Peyer's patch (tissue), 4 donors: ENCODE data around the gene MTMR3. TPM values are rescaled to one million over a fixed set of nuclear protein-coding genes. Genes with fewer than 3 reads are reported as not detected.
"Not testable (repeated sequence)": the region's sequence is repeated elsewhere in the genome, so short reads cannot be mapped to it uniquely, and the experiment has no call there.

Experiments used
- DNase-seq, 3 donors: peaks; one replicate each; pipeline ENCODE4 v3.0.0-alpha.2; 2017 to 2019
- H3K27ac ChIP-seq, 4 donors: fragments of 200-600 bp; sonication (generic); one replicate each; pipeline ENCODE4 v1.5.1; 2016 to 2019
- H3K27me3 ChIP-seq, 2 donors: fragments of 200-600 bp; sonication (generic); one replicate each; pipeline ENCODE4 v1.5.1; 2019
- H3K36me3 ChIP-seq, 3 donors: fragments of 200-600 bp; sonication (generic); one replicate each; pipeline ENCODE4 v1.5.1; 2016 to 2019
- H3K4me1 ChIP-seq, 4 donors: fragments of 200-600 bp; sonication (generic); one replicate each; pipeline ENCODE4 v1.5.1; 2016 to 2019
- H3K4me3 ChIP-seq, 4 donors: fragments of 200-600 bp; sonication (generic); 1 replicate in 3 of 4; 2 replicates in 1 of 4; pipeline ENCODE4 v1.5.1; 2016 to 2019; ENCODE audit warnings: mild to moderate bottlenecking in 1 of 4
- H3K9me3 ChIP-seq, 4 donors: fragments of 200-600 bp; sonication (generic); one replicate each; pipeline ENCODE4 v1.5.1; 2016 to 2019; ENCODE audit warnings: mild to moderate bottlenecking in 1 of 4
- POLR2A ChIP-seq, 2 donors: fragments of 450-650 bp; IDR thresholded peaks; one replicate each; pipeline ENCODE4 v1.5.1; 2017; ENCODE audit warnings: antibody characterized with exemption in 2 of 2, mild to moderate bottlenecking in 2 of 2, moderate library complexity in 2 of 2
- total RNA-seq, 4 donors: library from RNA; depleted of rRNA; stranded (reverse); fragments of >200 nt; gene quantifications; one replicate each; pipeline ENCODE4 v1.1.0, GENCODE V29; 2016
- TF ChIP-seq, protein P1 (sequence below), 6 experiments: fragments of 450-650 bp in 4 of 6; fragments of 200-600 bp in 2 of 6; sonication (generic) in 1 of 6; IDR thresholded peaks; one replicate each; pipeline ENCODE4 v1.5.1; 2017 to 2019; ENCODE audit warnings: antibody characterized with exemption in 6 of 6, mild to moderate bottlenecking in 3 of 6, moderate library complexity in 1 of 6

MTMR3 gene
- total RNA-seq, 4 donors from 2014 or later = 49.4 to 97.8 (median 84.0) TPM

DNA sequence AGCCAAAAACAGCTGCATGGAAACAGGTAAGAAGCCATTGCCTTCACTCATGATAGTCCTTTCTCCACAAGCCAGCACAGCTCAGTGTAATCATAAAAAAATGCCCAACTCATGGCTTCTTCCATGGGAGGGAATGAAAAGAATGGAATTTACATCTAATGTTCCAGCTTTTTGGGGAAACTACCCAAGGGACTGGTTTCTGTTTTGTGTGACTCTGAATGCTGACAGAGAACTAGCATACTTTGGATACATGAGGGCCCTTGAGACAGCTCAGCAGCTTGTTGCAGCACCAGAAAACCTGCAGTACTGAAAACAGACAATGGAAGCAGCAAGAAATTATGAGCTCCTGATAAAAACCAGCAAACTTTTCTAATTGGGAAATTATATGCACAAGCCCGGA is 173.0 kb downstream of the MTMR3 start:
- H3K27ac ChIP-seq = no peak overlapping the region
- DNase-seq = no peak
- peaks cover 0 to 5% (median 1%) of the 10 kb centered on the region in 4 donors for H3K9me3 ChIP-seq
- H3K36me3 ChIP-seq = no peaks in the 10 kb centered on the region
- TF ChIP-seq POLR2A (IDR thresholded peaks at IDR 0.05) = no peak
- TF ChIP-seq, protein P1, sequence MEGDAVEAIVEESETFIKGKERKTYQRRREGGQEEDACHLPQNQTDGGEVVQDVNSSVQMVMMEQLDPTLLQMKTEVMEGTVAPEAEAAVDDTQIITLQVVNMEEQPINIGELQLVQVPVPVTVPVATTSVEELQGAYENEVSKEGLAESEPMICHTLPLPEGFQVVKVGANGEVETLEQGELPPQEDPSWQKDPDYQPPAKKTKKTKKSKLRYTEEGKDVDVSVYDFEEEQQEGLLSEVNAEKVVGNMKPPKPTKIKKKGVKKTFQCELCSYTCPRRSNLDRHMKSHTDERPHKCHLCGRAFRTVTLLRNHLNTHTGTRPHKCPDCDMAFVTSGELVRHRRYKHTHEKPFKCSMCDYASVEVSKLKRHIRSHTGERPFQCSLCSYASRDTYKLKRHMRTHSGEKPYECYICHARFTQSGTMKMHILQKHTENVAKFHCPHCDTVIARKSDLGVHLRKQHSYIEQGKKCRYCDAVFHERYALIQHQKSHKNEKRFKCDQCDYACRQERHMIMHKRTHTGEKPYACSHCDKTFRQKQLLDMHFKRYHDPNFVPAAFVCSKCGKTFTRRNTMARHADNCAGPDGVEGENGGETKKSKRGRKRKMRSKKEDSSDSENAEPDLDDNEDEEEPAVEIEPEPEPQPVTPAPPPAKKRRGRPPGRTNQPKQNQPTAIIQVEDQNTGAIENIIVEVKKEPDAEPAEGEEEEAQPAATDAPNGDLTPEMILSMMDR (IDR thresholded peaks at IDR 0.05) = no peak
- no peaks in the 10 kb centered on the region for H3K4me1 ChIP-seq
- no peaks in the 10 kb centered on the region for H3K27me3 ChIP-seq
- no peak overlapping the region for H3K4me3 ChIP-seq

DNA sequence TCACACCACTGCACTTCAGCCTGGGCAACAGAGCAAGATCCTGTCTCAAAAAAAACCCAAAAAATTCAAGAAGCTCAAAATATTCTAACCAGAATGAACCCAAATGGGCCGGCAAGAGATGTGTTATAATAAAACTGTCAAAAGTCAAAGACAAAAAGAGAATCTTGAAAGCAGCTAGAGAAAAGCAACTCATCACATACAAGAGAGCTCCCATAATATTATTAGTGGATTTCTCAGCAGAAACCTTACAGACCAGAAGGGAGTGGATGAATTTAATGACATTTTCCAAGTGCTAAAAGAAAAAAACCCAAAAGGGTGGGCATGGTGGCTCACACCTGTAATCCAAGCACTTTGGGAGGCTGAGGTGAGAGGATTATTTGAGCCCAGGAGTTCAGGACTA is 174.4 kb downstream of the MTMR3 start:
- Histone ChIP-seq H3K27ac (no peak overlapping the region), H3K9me3 (peaks cover 0 to 5% (median 1%) of the 10 kb centered on the region in 4 donors), H3K4me1 (peaks cover 0 to 4% (median 0%) of the 10 kb centered on the region in 4 donors), H3K27me3 (no peaks in the 10 kb centered on the region), H3K4me3 (no peak overlapping the region), H3K36me3 (no peaks in the 10 kb centered on the region)
- no peak for DNase-seq
- no peak for TF ChIP-seq POLR2A (IDR thresholded peaks at IDR 0.05)
- TF ChIP-seq, protein P1 (IDR thresholded peaks at IDR 0.05) = no peak

DNA sequence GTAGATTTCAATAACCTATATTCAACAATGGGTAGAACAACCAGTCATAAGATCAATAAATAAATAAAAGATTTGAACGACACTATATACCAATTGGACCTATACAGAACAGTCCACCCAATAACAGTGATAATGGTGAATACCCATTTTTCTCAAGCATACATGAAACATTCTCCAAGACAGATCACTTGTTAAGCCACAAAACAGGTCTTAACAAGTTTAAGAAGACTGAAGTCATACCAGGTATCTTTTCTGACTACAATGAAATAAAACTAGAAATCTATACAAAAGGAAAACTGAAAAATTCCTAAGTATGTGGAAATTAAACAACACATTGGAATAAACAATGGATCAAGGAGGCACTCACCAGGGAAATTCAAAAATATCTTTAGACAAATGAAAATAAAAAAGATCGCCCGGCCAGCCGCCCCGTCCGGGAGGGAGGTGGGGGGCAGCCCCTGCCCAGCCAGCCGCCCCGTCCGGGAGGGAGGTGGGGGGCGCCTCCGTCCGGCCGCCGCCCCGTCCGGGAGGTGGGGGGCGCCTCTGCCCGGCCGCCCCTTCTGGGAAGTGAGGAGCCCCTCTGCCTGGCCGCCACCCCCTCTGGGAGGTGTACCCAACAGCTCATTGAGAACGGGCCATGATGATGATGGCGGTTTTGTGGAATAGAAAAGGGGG is 176.5 kb downstream of the MTMR3 start:
- not testable (repeated sequence) for H3K27ac ChIP-seq, H3K9me3 ChIP-seq, DNase-seq, H3K4me3 ChIP-seq, H3K27me3 ChIP-seq, H3K4me1 ChIP-seq, H3K36me3 ChIP-seq

DNA sequence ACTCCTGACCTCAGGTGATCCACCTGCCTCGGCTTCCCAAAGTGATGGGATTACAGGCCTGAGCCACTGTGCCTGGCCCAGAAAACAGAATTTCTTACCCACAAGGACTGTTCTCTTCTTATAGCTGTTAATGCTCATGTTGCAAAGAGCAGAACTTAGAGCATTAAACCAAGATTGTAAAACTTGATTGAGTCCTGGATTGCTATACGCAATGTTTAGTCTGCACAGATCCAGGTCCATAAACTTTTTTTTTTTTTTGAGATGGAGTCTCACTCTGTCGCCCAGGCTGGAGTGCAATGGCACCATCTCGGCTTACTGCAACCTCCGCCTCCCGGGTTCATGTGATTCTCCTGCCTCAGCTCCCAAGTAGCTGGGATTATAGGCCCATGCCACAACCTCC is 178.1 kb downstream of the MTMR3 start:
- not testable (repeated sequence) for H3K4me3 ChIP-seq, H3K36me3 ChIP-seq, H3K9me3 ChIP-seq, H3K27me3 ChIP-seq, DNase-seq, H3K4me1 ChIP-seq
- peak overlapping the region in 2 of 4 donors; percentile 47 to 48 for H3K27ac ChIP-seq

DNA sequence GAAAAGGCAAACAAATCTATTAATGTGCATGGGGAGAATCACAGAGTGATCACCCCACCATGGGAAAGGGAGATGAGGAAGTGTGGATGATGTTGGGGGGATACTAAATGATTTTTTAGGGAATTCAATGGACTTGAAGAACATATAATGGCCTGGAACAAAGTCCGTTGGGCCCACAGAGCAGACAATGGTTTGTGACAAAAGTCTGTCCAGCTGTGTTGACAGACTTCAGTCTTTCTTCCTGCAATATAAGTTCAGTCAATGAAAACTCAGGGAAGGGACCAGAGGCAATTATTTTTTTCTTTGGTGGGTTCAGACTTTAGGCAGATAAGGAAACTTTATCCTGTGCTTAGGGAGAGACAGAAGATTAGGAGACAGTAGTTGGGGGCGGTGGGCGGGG is 179.3 kb downstream of the MTMR3 start:
- H3K9me3 ChIP-seq = peaks cover 0 to 7% (median 0%) of the 10 kb centered on the region in 4 donors
- H3K27ac ChIP-seq = peak overlapping the region in 2 of 4 donors; percentile 72 to 73
- DNase-seq = no peak
- TF ChIP-seq, protein P1 (IDR thresholded peaks at IDR 0.05) = no peak
- TF ChIP-seq POLR2A (IDR thresholded peaks at IDR 0.05) = no peak
- H3K4me3 ChIP-seq = no peak overlapping the region
- peaks cover 0 to 4% (median 0%) of the 10 kb centered on the region in 4 donors for H3K4me1 ChIP-seq
- H3K36me3 ChIP-seq = no peaks in the 10 kb centered on the region
- H3K27me3 ChIP-seq = no peaks in the 10 kb centered on the region

DNA sequence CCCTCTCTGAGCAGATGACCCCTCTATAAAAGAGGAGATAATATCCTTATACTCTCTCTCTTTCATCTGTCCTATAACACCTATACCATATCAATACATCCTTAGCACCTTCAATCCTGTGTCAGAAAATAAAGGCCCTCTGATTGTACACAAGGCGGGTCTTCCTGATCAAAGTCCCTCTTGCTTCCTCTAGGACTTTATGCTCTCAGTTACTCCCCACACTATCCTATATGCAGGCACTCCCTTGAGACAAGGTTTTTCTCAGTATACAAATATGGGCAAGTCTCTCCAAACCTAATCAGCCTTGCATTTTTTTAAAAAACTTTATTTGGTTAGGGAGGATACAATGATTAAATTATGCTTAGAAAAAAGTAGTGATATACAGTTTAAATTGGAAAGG is 180.0 kb downstream of the MTMR3 start:
- Histone ChIP-seq H3K4me1 (peaks cover 0 to 4% (median 0%) of the 10 kb centered on the region in 4 donors), H3K27me3 (no peaks in the 10 kb centered on the region), H3K9me3 (peaks cover 0 to 5% (median 0%) of the 10 kb centered on the region in 4 donors), H3K27ac (peak overlapping the region in 3 of 4 donors; percentile 1 to 73 (median 72)), H3K4me3 (no peak overlapping the region), H3K36me3 (no peaks in the 10 kb centered on the region)
- no peak for DNase-seq
- TF ChIP-seq POLR2A (IDR thresholded peaks at IDR 0.05) = no peak
- TF ChIP-seq, protein P1 (IDR thresholded peaks at IDR 0.05) = no peak
